ENCODE results near the gene PPP1R36.
"Not testable (repeated sequence)": the region's sequence is repeated elsewhere in the genome, so short reads cannot be mapped to it uniquely, and the experiment has no call there.

The PPP1R36 gene

DNA sequence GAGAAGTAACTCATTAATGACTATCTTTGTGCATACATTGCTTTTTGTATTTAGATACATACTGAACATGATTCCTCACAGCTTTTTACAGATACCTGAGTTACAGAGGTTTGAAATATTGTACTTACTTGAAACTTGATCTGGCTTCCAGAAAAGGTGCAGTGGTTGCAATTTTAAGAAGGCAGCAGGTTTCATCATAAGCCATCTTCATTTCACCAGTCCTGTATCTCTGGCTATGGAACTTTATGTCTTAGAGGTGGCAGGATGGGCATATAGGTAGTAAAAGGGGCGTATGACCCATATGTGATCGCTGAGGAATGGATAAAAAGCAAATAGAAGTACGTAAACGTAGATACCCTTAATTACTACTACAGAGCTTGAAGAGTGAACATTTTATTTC is 31.5 kb upstream of the PPP1R36 start:
- no peak for DNase-seq (ENCODE audit: low read depth, low spot score)

- DNase-seq (ENCODE audit: low read depth, low spot score), result no peak
Observed at GRCh38 chr14:64520699-64521098, 29.1 kb upstream of the PPP1R36 start.

- DNase-seq (ENCODE audit: low read depth, low spot score), result no peak
Observed at GRCh38 chr14:64522591-64523355, 27.0 kb upstream of the PPP1R36 start.

GRCh38 chr14:64525354-64525753 is 24.4 kb upstream of the PPP1R36 start:
- no peak for DNase-seq (ENCODE audit: low read depth, low spot score)

DNA sequence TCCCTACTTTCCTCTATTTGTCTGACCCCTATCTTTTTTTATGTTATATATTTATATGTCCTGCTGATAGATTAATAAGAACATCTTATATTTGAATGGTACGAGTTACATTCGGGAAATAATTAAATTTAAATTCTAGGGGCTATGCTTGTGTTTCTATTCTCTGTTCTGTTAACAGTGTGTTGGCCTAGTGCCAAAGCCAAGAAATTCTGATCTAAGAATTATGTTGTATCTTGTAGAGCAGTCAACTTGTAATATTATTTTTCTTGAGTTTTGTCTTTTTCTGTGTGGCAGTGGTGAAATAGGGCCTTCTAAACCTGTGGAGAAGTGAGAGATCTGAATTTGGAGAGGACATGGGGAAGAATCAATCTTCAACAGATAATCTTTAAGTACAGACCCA is 18.2 kb upstream of the PPP1R36 start:
- no peak for DNase-seq (ENCODE audit: low read depth, low spot score)

GRCh38 chr14:64536488-64537245 is 13.1 kb upstream of the PPP1R36 start:
- peak; percentile 52 for DNase-seq (ENCODE audit: low read depth, low spot score)

DNA sequence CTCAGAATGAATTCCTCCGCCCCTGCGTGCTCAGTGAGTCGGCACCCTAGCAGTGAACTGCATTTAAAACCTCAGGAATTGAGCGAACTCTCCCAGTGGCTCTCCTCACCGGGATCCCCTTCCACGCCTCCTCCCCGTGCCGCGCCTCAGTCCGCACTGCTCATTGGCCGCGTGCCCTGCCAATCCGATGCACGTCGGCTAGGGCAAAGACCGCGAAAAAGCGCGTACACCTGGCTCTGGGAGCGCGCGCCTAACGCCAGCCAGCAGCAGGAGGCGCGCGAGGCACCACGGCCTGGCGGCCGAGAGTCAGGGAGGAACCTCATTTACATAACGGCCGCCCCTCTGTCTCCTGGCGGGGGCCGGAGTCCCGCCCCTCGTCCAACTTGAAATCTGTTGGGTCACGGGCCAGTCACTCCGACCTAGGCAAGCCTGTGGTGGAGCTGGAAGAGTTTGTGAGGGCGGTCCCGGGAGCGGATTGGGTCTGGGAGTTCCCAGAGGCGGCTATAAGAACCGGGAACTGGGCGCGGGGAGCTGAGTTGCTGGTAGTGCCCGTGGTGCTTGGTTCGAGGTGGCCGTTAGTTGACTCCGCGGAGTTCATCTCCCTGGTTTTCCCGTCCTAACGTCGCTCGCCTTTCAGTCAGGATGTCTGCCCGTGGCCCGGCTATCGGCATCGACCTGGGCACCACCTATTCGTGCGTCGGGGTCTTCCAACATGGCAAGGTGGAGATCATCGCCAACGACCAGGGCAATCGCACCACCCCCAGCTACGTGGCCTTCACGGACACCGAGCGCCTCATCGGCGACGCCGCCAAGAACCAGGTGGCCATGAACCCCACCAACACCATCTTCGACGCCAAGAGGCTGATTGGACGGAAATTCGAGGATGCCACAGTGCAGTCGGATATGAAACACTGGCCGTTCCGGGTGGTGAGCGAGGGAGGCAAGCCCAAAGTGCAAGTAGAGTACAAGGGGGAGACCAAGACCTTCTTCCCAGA is 9.3 kb upstream of the PPP1R36 start, which contains the start of gene HSPA2:
Gene HSPA2 (plus strand): TSS at position 534 of the 995 bp plus-strand sequence. CDS start 109 bp downstream, at position 643.
- peak; percentile 100 for DNase-seq (ENCODE audit: low read depth, low spot score)

DNA sequence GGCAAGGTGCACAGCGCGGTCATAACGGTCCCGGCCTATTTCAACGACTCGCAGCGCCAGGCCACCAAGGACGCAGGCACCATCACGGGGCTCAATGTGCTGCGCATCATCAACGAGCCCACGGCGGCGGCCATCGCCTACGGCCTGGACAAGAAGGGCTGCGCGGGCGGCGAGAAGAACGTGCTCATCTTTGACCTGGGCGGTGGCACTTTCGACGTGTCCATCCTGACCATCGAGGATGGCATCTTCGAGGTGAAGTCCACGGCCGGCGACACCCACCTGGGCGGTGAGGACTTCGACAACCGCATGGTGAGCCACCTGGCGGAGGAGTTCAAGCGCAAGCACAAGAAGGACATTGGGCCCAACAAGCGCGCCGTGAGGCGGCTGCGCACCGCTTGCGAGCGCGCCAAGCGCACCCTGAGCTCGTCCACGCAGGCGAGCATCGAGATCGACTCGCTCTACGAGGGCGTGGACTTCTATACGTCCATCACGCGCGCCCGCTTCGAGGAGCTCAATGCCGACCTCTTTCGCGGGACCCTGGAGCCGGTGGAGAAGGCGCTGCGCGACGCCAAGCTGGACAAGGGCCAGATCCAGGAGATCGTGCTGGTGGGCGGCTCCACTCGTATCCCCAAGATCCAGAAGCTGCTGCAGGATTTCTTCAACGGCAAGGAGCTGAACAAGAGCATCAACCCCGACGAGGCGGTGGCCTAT is 8.3 kb upstream of the PPP1R36 start:
- peak; percentile 14 for DNase-seq (ENCODE audit: low read depth, low spot score)

DNA sequence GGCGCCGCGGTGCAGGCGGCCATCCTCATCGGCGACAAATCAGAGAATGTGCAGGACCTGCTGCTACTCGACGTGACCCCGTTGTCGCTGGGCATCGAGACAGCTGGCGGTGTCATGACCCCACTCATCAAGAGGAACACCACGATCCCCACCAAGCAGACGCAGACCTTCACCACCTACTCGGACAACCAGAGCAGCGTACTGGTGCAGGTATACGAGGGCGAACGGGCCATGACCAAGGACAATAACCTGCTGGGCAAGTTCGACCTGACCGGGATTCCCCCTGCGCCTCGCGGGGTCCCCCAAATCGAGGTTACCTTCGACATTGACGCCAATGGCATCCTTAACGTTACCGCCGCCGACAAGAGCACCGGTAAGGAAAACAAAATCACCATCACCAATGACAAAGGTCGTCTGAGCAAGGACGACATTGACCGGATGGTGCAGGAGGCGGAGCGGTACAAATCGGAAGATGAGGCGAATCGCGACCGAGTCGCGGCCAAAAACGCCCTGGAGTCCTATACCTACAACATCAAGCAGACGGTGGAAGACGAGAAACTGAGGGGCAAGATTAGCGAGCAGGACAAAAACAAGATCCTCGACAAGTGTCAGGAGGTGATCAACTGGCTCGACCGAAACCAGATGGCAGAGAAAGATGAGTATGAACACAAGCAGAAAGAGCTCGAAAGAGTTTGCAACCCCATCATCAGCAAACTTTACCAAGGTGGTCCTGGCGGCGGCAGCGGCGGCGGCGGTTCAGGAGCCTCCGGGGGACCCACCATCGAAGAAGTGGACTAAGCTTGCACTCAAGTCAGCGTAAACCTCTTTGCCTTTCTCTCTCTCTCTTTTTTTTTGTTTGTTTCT is 7.6 kb upstream of the PPP1R36 start:
- DNase-seq (ENCODE audit: low read depth, low spot score), result peak; percentile 11

GRCh38 chr14:64542836-64543201 is 6.9 kb upstream of the PPP1R36 start:
- DNase-seq (ENCODE audit: low read depth, low spot score), result no peak

- no peak for DNase-seq (ENCODE audit: low read depth, low spot score)
Observed at GRCh38 chr14:64544607-64545312, 5.0 kb upstream of the PPP1R36 start.

DNA sequence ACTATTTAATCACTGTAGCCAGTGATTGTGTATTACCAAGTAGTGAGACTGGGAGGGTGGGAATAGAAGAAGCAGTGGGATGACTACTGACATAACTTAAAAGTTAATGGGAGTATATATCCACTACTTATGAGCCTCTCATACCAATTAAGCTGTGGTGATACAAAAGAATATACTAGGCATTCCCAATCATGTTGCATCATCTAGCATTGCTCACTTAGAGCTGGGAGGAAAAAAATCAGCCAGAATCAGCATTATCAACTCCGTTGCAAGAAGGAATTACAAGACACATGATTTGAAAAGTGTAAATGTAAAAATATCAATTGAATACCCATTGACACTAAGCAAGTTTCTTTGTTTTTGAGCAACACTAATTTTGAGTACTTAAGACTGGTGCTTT is 745 bp upstream of the PPP1R36 start:
- DNase-seq (ENCODE audit: low read depth, low spot score), result no peak

DNA sequence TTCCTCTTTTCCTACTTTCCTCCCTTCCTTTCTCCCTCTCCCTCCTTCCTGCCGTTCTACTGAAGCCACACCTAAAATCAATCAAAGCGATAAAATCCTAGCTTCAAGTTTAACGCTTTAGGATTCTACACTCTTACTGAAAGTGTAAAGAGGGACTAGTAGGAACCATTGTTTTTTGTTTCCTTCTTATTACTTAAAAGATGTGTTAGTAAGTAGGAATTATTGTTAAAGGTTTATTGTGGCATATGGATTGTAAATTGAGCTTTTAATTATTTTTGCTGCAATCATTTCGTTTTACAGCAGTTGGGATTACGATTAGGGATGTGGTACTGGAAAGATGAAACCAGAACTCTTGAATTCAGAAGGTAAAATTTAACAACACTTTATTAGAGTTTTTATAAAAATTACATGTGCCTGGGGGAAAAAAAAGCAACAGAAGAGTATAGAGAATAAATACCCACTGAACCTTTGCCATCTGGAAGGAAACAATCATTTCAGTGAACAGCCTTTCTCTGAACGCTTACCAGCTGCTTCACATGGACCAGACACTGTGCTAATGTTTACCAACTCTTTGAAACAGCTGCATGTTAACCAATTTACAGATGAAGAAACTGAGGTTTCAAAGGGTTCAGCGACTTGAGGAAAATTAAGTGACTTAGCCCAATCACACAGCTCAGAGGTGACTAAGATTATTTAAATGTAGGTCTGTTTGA is 1.0 kb downstream of the PPP1R36 start:
- no peak for DNase-seq (ENCODE audit: low read depth, low spot score)

- DNase-seq (ENCODE audit: low read depth, low spot score), result no peak
Observed at GRCh38 chr14:64554556-64554955, 4.8 kb downstream of the PPP1R36 start.

DNA sequence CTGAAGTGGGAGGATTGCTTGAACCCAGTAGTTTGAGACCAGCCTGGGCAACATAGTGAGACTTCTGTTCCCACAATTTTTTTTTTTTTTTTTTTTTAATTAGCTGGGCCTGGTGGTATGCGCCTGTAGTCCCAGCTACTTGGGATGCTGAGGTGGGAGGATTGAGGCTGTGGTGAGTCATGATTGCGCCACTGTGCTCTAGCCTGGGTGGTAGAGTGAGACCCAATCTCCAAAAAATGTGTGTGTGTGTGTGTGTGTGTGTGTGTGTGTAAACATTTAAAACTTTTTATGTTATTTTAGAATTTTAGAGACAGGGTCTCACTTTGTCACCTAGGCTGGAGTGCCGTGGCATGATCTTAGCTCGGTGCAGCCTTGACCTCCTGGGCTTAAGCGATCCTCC is 6.8 kb downstream of the PPP1R36 start:
- peak; percentile 39 for DNase-seq (ENCODE audit: low read depth, low spot score)

- DNase-seq (ENCODE audit: low read depth, low spot score), result not testable (repeated sequence)
Observed at GRCh38 chr14:64558216-64558615, 8.5 kb downstream of the PPP1R36 start.

GRCh38 chr14:64561631-64562030 is 11.9 kb downstream of the PPP1R36 start:
- no peak for DNase-seq (ENCODE audit: low read depth, low spot score)

GRCh38 chr14:64562436-64562835 is 12.7 kb downstream of the PPP1R36 start:
- no peak for DNase-seq (ENCODE audit: low read depth, low spot score)

GRCh38 chr14:64563696-64564095 is 13.9 kb downstream of the PPP1R36 start:
- peak; percentile 16 for DNase-seq (ENCODE audit: low read depth, low spot score)

All from astrocyte of the hippocampus (primary cell).